Right ventricle myocardium inferior (tissue), 1 donor: ENCODE data around the gene NOL4L. TPM values are rescaled to one million over a fixed set of nuclear protein-coding genes. Genes with fewer than 3 reads are reported as not detected.

ENCODE experiments used
- ATAC-seq: fragments of 200-7000 bp; cut with Tn5 transposase; one replicate; pipeline ENCODE4 v1.9.1; 2020; ENCODE audit warnings: mild to moderate bottlenecking, moderate library complexity
- DNase-seq: peaks from one replicate; pipeline ENCODE4 v3.0.0; 2021; ENCODE audit errors: missing footprints
- intact Hi-C: fragments of 100-400 bp; cut with DNase I; formaldehyde crosslinking; loops from one replicate; pipeline ENCODE4 v1.11.0; 2022
- total RNA-seq: library from RNA; stranded (reverse); fragmentation: NEBNext Ultra II Directional; extraction: Animal tissue kit (Norgen Biotek cat#: 25700); gene quantifications from one replicate; pipeline ENCODE4 v1.2.1, GENCODE V29; 2021
- donor health status: DM: no; HTN: yes; CAD: no; lungs with severe emphysema.

The NOL4L gene
- total RNA-seq, 1 donor from 2014 or later: 4.3 TPM

- ATAC-seq (peak; percentile 20), DNase-seq (no peak)
Observed at GRCh38 chr20:32449057-32449889, 135.9 kb downstream of the NOL4L start.

GRCh38 chr20:32448306-32449056, 136.7 kb downstream of the NOL4L start:
- ATAC-seq: peak; percentile 31
- no peak for DNase-seq
- intact Hi-C loops: no loop called here

More at GRCh38 chr20:32449057-32449889, 135.9 kb downstream of the NOL4L start:
- intact Hi-C loops: no loop called here

GRCh38 chr20:32447136-32448027, 137.8 kb downstream of the NOL4L start:
- ATAC-seq (peak; percentile 34), DNase-seq (no peak)
- intact Hi-C loops: no loop called here

GRCh38 chr20:32446301-32447100, 138.6 kb downstream of the NOL4L start:
- ATAC-seq: peak; percentile 17
- DNase-seq: no peak
- intact Hi-C loops: no loop called here

- DNase-seq (no peak), ATAC-seq (no peak)
- intact Hi-C loops: no loop called here
Observed at GRCh38 chr20:32445539-32446273, 139.4 kb downstream of the NOL4L start.

GRCh38 chr20:32444474-32445220, 140.5 kb downstream of the NOL4L start:
- intact Hi-C loops: no loop called here
- no peak for DNase-seq
- ATAC-seq: no peak

- intact Hi-C loops: no loop called here
- ATAC-seq (no peak), DNase-seq (no peak)
Observed at GRCh38 chr20:32443386-32443974, 141.7 kb downstream of the NOL4L start.

GRCh38 chr20:32442630-32443373, 142.3 kb downstream of the NOL4L start:
- DNase-seq: no peak
- intact Hi-C loops: no loop called here
- no peak for ATAC-seq

- no peak for ATAC-seq
- intact Hi-C loops: no loop called here
- DNase-seq: no peak
Observed at GRCh38 chr20:32441638-32442037, 143.5 kb downstream of the NOL4L start.

GRCh38 chr20:32440758-32441078, 144.4 kb downstream of the NOL4L start:
- DNase-seq (no peak), ATAC-seq (no peak)
- intact Hi-C loops: no loop called here

GRCh38 chr20:32440069-32440757, 144.9 kb downstream of the NOL4L start:
- DNase-seq: no peak
- no peak for ATAC-seq
- intact Hi-C loops: no loop called here

GRCh38 chr20:32439132-32439829, 145.9 kb downstream of the NOL4L start:
- DNase-seq (no peak), ATAC-seq (no peak)
- intact Hi-C loops: no loop called here

GRCh38 chr20:32438331-32438858, 146.7 kb downstream of the NOL4L start:
- no peak for DNase-seq
- no peak for ATAC-seq
- intact Hi-C loops: no loop called here

- DNase-seq (no peak), ATAC-seq (no peak)
- intact Hi-C loops: no loop called here
Observed at GRCh38 chr20:32437391-32438074, 147.6 kb downstream of the NOL4L start.
